H1 (cell line): ENCODE results near the gene RNF168.
"Not testable (repeated sequence)": the region's sequence is repeated elsewhere in the genome, so short reads cannot be mapped to it uniquely, and the experiment has no call there.

Experiments used
- CTCF ChIP-seq, 3 experiments: IDR thresholded peaks; 1 replicate in 2 of 3; 2 replicates in 1 of 3; pipeline versions ENCODE4 v1.5.1 to v1.6.1; 2011; ENCODE audit warnings: low read length in 3 of 3, mild to moderate bottlenecking in 3 of 3, inconsistent platforms in 2 of 3, low read depth in 1 of 3, moderate library complexity in 1 of 3; ENCODE audit not compliant: insufficient read depth in 1 of 3; ENCODE audit errors: control extremely low read depth in 1 of 3
- MAFK ChIP-seq: IDR thresholded peaks from 2 replicates; pipeline ENCODE4 v1.6.1; 2012; ENCODE audit warnings: low read depth, mild to moderate bottlenecking, improper control_type of control experiment, low read length
- MAX ChIP-seq: IDR thresholded peaks from 2 replicates; pipeline ENCODE4 v1.6.1; 2012; ENCODE audit warnings: inconsistent platforms
- POLR2AphosphoS5 ChIP-seq: IDR thresholded peaks from 2 replicates; pipeline ENCODE4 v1.6.1; 2011; ENCODE audit warnings: low read depth, low read length
- SP2 ChIP-seq: IDR thresholded peaks from 2 replicates; pipeline ENCODE4 v1.6.1; 2012; ENCODE audit warnings: mild to moderate bottlenecking, low read length, inconsistent platforms
- TAF1 ChIP-seq: IDR thresholded peaks from 2 replicates; pipeline ENCODE4 v1.6.1; 2011; ENCODE audit warnings: mild to moderate bottlenecking, low read depth, low read length

- not testable (repeated sequence) for TF ChIP-seq CTCF (IDR thresholded peaks at IDR 0.05; ENCODE audit: control extremely low read depth in 1 of 3, insufficient read depth in 1 of 3, low read depth in 1 of 3, low read length in 3 of 3); SP2; POLR2AphosphoS5; TAF1; MAX; MAFK
Observed at GRCh38 chr3:196504077-196504398, 470 bp upstream of the RNF168 start.
